ENCODE measurements around the gene RSPO1.

GRCh38 chr1:37609002-37609401, 25.7 kb downstream of the RSPO1 start:
- TF ChIP-seq, protein P1, sequence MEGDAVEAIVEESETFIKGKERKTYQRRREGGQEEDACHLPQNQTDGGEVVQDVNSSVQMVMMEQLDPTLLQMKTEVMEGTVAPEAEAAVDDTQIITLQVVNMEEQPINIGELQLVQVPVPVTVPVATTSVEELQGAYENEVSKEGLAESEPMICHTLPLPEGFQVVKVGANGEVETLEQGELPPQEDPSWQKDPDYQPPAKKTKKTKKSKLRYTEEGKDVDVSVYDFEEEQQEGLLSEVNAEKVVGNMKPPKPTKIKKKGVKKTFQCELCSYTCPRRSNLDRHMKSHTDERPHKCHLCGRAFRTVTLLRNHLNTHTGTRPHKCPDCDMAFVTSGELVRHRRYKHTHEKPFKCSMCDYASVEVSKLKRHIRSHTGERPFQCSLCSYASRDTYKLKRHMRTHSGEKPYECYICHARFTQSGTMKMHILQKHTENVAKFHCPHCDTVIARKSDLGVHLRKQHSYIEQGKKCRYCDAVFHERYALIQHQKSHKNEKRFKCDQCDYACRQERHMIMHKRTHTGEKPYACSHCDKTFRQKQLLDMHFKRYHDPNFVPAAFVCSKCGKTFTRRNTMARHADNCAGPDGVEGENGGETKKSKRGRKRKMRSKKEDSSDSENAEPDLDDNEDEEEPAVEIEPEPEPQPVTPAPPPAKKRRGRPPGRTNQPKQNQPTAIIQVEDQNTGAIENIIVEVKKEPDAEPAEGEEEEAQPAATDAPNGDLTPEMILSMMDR (IDR thresholded peaks at IDR 0.05): no peak
- TF ChIP-seq, protein P2, sequence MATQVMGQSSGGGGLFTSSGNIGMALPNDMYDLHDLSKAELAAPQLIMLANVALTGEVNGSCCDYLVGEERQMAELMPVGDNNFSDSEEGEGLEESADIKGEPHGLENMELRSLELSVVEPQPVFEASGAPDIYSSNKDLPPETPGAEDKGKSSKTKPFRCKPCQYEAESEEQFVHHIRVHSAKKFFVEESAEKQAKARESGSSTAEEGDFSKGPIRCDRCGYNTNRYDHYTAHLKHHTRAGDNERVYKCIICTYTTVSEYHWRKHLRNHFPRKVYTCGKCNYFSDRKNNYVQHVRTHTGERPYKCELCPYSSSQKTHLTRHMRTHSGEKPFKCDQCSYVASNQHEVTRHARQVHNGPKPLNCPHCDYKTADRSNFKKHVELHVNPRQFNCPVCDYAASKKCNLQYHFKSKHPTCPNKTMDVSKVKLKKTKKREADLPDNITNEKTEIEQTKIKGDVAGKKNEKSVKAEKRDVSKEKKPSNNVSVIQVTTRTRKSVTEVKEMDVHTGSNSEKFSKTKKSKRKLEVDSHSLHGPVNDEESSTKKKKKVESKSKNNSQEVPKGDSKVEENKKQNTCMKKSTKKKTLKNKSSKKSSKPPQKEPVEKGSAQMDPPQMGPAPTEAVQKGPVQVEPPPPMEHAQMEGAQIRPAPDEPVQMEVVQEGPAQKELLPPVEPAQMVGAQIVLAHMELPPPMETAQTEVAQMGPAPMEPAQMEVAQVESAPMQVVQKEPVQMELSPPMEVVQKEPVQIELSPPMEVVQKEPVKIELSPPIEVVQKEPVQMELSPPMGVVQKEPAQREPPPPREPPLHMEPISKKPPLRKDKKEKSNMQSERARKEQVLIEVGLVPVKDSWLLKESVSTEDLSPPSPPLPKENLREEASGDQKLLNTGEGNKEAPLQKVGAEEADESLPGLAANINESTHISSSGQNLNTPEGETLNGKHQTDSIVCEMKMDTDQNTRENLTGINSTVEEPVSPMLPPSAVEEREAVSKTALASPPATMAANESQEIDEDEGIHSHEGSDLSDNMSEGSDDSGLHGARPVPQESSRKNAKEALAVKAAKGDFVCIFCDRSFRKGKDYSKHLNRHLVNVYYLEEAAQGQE (IDR thresholded peaks at IDR 0.05; ENCODE audit: insufficient read depth in 1 of 2, low read depth in 2 of 2, low read length in 1 of 2): no peak
- TF ChIP-seq POLR2AphosphoS5 (IDR thresholded peaks at IDR 0.05; ENCODE audit: low read depth, low read length) (no peak), TCF7L2 (IDR thresholded peaks at IDR 0.05; ENCODE audit: low read depth, low read length) (no peak)

Measured in Panc1 (cell line).